HUES48 (cell line): Measurements from ENCODE around the gene FER.

Source experiments
- H3K27ac ChIP-seq: one replicate; pipeline ENCODE4 v1.7.0; 2013; ENCODE audit warnings: low read depth, low read length, inconsistent platforms
- H3K27me3 ChIP-seq: 2 replicates; pipeline ENCODE4 v1.6.1; 2013; ENCODE audit warnings: mild to moderate bottlenecking, low read length; ENCODE audit not compliant: control insufficient read depth, insufficient read depth
- H3K36me3 ChIP-seq: 2 replicates; pipeline ENCODE4 v1.6.1; 2013; ENCODE audit warnings: low read length; ENCODE audit not compliant: control insufficient read depth, insufficient read depth
- H3K4me1 ChIP-seq: 2 replicates; pipeline ENCODE4 v1.6.1; 2013; ENCODE audit warnings: mild to moderate bottlenecking, low read length; ENCODE audit not compliant: control insufficient read depth, insufficient read depth
- H3K4me3 ChIP-seq: 2 replicates; pipeline ENCODE4 v1.5.1; 2013; ENCODE audit warnings: mild to moderate bottlenecking, low read depth, low read length
- H3K9ac ChIP-seq: 2 replicates; pipeline ENCODE4 v1.6.1; 2013; ENCODE audit warnings: mild to moderate bottlenecking, low read depth, low read length, moderate library complexity
- H3K9me3 ChIP-seq: 2 replicates; pipeline ENCODE4 v1.6.1; 2013; ENCODE audit warnings: low read length; ENCODE audit not compliant: control insufficient read depth, insufficient read depth

The FER gene

DNA sequence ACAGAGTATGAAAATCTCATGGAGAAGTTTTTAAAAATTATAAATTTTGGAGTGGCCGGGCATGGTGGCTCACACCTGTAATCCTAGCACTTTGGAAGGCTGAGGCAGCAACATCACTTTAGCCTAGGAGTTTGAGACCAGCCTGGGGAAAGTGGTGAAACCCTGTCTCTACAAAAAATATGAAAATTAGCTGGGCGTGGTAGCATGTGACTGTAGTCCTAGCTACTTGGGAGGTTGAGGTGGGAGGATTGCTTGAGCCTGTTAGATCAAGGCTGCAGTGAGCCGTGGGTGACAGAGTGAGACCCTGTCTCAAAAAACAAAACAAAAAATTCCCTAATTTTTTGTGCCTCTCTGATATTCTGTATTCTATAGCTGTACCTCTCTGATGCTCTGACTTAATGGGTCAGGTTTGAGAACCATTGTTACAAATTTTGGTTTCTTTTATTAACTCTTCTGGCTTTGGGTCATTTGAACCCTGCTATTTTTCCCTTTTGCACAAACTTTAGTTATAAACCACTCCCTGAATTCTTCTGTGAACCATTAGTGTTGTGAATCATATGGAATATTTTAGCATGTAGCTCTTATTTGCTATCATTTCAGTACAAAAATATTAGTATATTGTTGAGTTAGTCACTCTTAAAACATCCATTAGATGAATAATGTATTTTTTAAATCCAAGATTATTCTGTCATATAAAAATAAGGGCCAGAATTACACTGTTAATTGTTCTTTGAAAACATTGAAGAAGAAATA lies 51.0 kb downstream of the FER start:
- no peak overlapping the region for H3K9ac ChIP-seq
- no peak overlapping the region for H3K27ac ChIP-seq

GRCh38 chr5:108801301-108801700 lies 53.6 kb downstream of the FER start:
- H3K9me3 ChIP-seq = peaks cover 8% of the 10 kb centered on the region; the same call in 1 of the 2 replicates
- H3K9ac ChIP-seq = no peak overlapping the region

More for the DNA sequence above, 51.0 kb downstream of the FER start:
- Histone ChIP-seq H3K27me3 (no peaks in the 10 kb centered on the region), H3K4me3 (no peak overlapping the region), H3K9me3 (peaks cover 3% of the 10 kb centered on the region; the same call in 1 of the 2 replicates), H3K4me1 (no peaks in the 10 kb centered on the region), H3K36me3 (no peaks in the 10 kb centered on the region)

DNA sequence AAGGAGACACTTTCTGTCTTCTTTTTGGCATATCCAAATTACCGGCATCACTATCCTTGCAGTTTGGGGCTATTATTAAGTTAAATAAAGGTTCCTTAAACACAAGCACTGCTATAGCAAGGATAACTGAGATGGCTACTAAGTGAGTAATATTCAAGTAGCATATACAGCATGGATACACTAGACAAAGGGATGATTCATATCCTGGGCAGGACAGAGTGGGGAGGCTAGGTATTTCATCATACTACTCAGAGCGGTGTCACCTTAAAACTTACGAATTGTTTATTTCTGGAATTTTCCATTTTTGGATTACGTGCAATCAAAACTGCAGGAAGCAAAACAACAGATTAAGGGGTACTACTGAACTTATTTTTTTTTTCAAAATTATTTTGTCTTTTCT lies 54.1 kb downstream of the FER start:
- H3K9ac ChIP-seq = no peak overlapping the region
- H3K36me3 ChIP-seq = no peaks in the 10 kb centered on the region
- H3K9me3 ChIP-seq = peaks cover 8% of the 10 kb centered on the region; the same call in 1 of the 2 replicates
- H3K27ac ChIP-seq = no peak overlapping the region
- H3K27me3 ChIP-seq = no peaks in the 10 kb centered on the region
- no peaks in the 10 kb centered on the region for H3K4me1 ChIP-seq
- no peak overlapping the region for H3K4me3 ChIP-seq

More at GRCh38 chr5:108801301-108801700, 53.6 kb downstream of the FER start:
- Histone ChIP-seq H3K27me3 (no peaks in the 10 kb centered on the region), H3K4me1 (no peaks in the 10 kb centered on the region), H3K36me3 (no peaks in the 10 kb centered on the region), H3K4me3 (no peak overlapping the region), H3K27ac (no peak overlapping the region)

- Histone ChIP-seq H3K27ac (no peak overlapping the region), H3K27me3 (no peaks in the 10 kb centered on the region), H3K4me1 (0 out of 2 replicates have a peak, but pooled peaks cover 11% of the 10 kb centered on the region), H3K4me3 (no peak overlapping the region), H3K9me3 (0 out of 2 replicates have a peak, but pooled peaks cover 3% of the 10 kb centered on the region), H3K36me3 (no peaks in the 10 kb centered on the region), H3K9ac (no peak overlapping the region)
Measured at GRCh38 chr5:108810717-108811116, 63.0 kb downstream of the FER start.

DNA sequence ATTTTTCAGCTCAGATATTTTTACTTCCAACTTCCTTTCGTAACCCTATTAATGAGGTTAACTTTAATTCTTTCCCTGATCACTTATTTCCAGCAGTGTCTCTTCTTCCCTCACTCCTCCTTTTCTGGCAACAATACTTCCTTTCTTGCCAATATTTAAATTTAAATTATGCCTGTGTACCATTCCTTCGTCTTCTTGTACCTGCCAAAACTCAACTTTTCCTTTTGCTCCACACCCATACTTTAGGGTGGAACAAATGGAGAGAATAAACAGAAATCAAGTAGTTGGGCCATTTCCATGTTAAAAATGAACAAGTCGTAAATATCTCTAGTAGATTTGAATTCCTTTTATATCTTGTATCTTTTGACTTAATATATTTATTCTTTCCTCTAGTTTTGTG lies 66.0 kb downstream of the FER start:
- 0 out of 2 replicates have a peak, but pooled peaks cover 3% of the 10 kb centered on the region for H3K9me3 ChIP-seq
- no peak overlapping the region for H3K27ac ChIP-seq
- H3K36me3 ChIP-seq = no peaks in the 10 kb centered on the region
- H3K9ac ChIP-seq = no peak overlapping the region
- 0 out of 2 replicates have a peak, but pooled peaks cover 11% of the 10 kb centered on the region for H3K4me1 ChIP-seq
- no peak overlapping the region for H3K4me3 ChIP-seq
- H3K27me3 ChIP-seq = no peaks in the 10 kb centered on the region

DNA sequence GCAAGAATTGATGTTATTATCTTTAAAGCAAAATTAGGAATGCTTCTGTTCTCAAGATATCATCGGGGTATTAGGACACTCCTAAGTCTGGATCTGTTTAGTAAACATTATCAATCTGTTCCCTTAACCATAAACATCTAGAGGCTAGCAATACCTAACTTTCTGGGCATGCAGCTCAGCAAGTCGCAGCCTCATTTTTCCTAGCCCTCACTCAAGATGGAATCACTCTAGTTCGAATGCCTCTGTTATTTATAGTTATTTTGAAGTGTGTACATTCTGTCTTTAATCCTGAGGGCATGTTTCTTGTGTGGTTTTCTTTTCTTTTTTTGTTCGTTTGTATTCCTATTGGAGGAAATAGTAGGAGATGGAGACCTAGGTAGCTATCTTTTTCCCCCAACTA lies 66.9 kb downstream of the FER start:
- no peaks in the 10 kb centered on the region for H3K27me3 ChIP-seq

DNA sequence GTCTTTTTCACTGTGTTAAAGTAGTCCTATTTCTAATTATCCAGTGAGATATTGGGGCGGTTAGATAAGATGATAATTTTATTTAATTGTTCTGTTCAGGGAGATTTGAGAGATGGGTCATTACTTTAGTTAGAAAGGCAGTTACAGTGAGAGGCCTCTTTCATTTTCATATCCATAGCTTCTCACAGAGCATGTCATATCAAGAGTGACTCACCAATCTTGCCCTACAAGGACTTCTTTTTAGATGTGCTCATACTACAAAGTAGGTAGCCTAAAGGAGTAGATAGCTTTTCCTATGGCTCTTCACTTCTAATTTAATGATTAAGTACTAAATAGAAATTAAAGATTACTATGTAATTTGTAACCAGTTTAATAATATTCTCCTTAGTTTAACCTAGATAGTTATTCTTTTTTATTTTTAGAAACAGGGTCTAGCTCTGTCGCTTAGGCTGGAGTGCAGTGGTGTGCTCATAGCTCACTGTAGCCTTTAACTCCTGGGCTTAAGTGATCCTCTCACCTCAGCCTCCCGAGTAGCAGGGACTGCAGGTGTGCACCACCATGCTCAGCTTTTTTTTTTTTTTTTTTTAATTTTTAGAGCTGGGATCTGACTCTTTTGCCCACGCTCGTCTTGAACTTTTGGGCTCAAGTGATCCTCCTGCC lies 71.0 kb downstream of the FER start:
- Histone ChIP-seq H3K36me3 (no peaks in the 10 kb centered on the region), H3K9me3 (no peaks in the 10 kb centered on the region), H3K4me1 (no peaks in the 10 kb centered on the region), H3K4me3 (no peak overlapping the region), H3K9ac (no peak overlapping the region), H3K27me3 (no peaks in the 10 kb centered on the region), H3K27ac (no peak overlapping the region)

More for the DNA sequence above, 66.9 kb downstream of the FER start:
- no peak overlapping the region for H3K9ac ChIP-seq
- H3K36me3 ChIP-seq = no peaks in the 10 kb centered on the region
- no peak overlapping the region for H3K4me3 ChIP-seq
- H3K9me3 ChIP-seq = 0 out of 2 replicates have a peak, but pooled peaks cover 3% of the 10 kb centered on the region
- no peak overlapping the region for H3K27ac ChIP-seq
- H3K4me1 ChIP-seq = 0 out of 2 replicates have a peak, but pooled peaks cover 11% of the 10 kb centered on the region

- Histone ChIP-seq H3K9ac (no peak overlapping the region), H3K9me3 (no peaks in the 10 kb centered on the region), H3K4me1 (0 out of 2 replicates have a peak, but pooled peaks cover 3% of the 10 kb centered on the region), H3K36me3 (no peaks in the 10 kb centered on the region), H3K27ac (no peak overlapping the region), H3K4me3 (no peak overlapping the region), H3K27me3 (no peaks in the 10 kb centered on the region)
Measured at GRCh38 chr5:108820983-108821382, 73.3 kb downstream of the FER start.

GRCh38 chr5:108822211-108822947 lies 74.7 kb downstream of the FER start:
- no peak overlapping the region for H3K9ac ChIP-seq
- H3K27ac ChIP-seq = no peak overlapping the region
- H3K36me3 ChIP-seq = no peaks in the 10 kb centered on the region
- H3K4me3 ChIP-seq = no peak overlapping the region
- no peaks in the 10 kb centered on the region for H3K9me3 ChIP-seq
- no peaks in the 10 kb centered on the region for H3K27me3 ChIP-seq
- peaks cover 3% of the 10 kb centered on the region; the same call in 1 of the 2 replicates for H3K4me1 ChIP-seq

- Histone ChIP-seq H3K9ac (no peak overlapping the region), H3K4me3 (no peak overlapping the region), H3K9me3 (no peaks in the 10 kb centered on the region), H3K27me3 (no peaks in the 10 kb centered on the region), H3K4me1 (peaks cover 7% of the 10 kb centered on the region; the same call in 1 of the 2 replicates), H3K27ac (no peak overlapping the region), H3K36me3 (no peaks in the 10 kb centered on the region)
Measured at GRCh38 chr5:108827131-108827530, 79.4 kb downstream of the FER start.
